Activated T-helper 17 cell treated with anti-CD3 and anti-CD28 coated beads, Interleukin-2, amount 50 U/mL, for 72 hours (primary cell): ENCODE measurements around the gene SPECC1. TPM values are rescaled to one million over a fixed set of nuclear protein-coding genes. Genes with fewer than 3 reads are reported as not detected.
A peak's percentile ranks its signal among the peaks of the same experiment; 100 is the strongest.
"Not testable (repeated sequence)": the region's sequence is repeated elsewhere in the genome, so short reads cannot be mapped to it uniquely, and the experiment has no call there.

Experiments
- ATAC-seq: fragments of 150-1000 bp; cut with Tn5 transposase; replicated peaks from 2 replicates; pipeline ENCODE4 v1.10.0; 2021; ENCODE audit warnings: mild to moderate bottlenecking, moderate library complexity
- H3K27ac Mint-ChIP-seq: one replicate; pipeline ENCODE4 v1.8.0; 2022; ENCODE audit warnings: mixed read lengths
- H3K27me3 Mint-ChIP-seq: one replicate; pipeline ENCODE4 v1.8.0; 2022; ENCODE audit warnings: mixed read lengths
- H3K36me3 Mint-ChIP-seq: one replicate; pipeline ENCODE4 v1.8.0; 2022; ENCODE audit warnings: low read depth, mild to moderate bottlenecking, mixed read lengths
- H3K4me1 Mint-ChIP-seq: one replicate; pipeline ENCODE4 v1.8.0; 2022; ENCODE audit warnings: mixed read lengths
- H3K4me3 Mint-ChIP-seq: one replicate; pipeline ENCODE4 v1.8.0; 2022; ENCODE audit warnings: mild to moderate bottlenecking, mixed read lengths
- H3K9me3 Mint-ChIP-seq: one replicate; pipeline ENCODE4 v1.8.0; 2022; ENCODE audit warnings: mixed read lengths
- total RNA-seq, 2 donors: library from RNA; stranded (reverse); gene quantifications; one replicate each; pipeline ENCODE4 v1.2.3, GENCODE V29; 2022

SPECC1 gene
- total RNA-seq, 2 donors from 2014 or later: 5.7 to 9.6 TPM

DNA sequence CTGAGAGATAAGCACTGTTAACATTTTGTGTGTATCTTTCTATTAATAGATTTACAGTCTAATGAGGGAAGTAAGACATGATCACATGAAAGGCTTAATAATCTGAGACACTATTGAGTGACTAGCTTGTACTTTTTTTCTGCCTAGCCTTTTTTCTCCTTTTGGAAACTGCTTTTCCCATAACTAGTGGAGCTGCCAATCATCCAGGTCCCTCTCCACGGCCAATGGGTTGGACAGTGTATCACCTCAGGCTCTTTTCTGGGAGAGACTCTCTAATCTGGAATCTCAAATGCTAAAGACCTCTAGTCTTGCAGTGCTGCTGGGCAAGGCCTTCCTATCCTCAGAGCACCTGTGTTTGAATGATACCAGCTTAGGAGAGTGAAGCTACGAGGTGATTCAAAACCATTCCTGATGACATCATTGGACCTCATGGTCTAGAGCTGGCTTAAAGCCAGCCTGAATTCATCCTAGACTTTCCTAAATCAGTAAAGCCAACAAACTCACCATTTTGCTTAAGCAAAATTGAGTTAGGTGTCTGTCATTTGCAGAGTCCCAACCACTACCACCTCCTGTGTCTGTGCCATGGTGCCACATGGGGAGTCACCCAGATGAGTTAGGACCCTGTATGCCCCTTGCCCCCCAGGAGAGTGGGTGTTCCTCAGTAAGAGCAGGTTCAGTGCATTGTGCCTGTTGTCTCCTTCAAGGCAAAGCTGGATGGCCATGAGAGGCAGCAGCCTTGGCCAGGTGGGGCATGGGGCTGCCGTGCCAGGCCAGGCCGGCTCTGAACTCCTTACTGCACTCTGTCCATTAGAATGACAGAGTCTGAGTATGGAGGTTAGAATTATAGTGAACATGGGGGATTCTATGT is 62.9 kb downstream of the SPECC1 start:
- Mint-ChIP-seq H3K4me1 (peaks cover 11% of the 10 kb centered on the region), H3K27ac (no peak overlapping the region), H3K9me3 (no peaks in the 10 kb centered on the region), H3K36me3 (no peaks in the 10 kb centered on the region), H3K4me3 (no peak overlapping the region), H3K27me3 (no peaks in the 10 kb centered on the region)
- ATAC-seq: no peak

DNA sequence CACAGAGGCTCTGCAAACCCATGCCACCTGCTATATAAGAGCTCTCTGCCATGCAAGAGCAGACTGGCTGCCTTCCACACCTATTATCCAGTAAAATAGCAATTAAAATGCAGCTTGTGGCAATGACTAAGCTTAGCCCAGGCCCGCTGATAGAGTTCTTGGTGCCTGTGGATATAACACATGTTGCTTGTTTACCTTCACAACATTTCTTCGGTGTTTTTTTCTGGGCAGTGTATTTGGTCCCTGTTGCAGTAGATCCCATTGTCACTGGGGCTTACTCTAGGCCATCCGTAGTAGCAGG is 63.5 kb downstream of the SPECC1 start:
- Mint-ChIP-seq H3K27me3 (no peaks in the 10 kb centered on the region), H3K4me3 (peak overlapping the region; percentile 67), H3K4me1 (peaks cover 11% of the 10 kb centered on the region), H3K9me3 (no peaks in the 10 kb centered on the region), H3K36me3 (no peaks in the 10 kb centered on the region), H3K27ac (no peak overlapping the region)
- ATAC-seq: no peak

DNA sequence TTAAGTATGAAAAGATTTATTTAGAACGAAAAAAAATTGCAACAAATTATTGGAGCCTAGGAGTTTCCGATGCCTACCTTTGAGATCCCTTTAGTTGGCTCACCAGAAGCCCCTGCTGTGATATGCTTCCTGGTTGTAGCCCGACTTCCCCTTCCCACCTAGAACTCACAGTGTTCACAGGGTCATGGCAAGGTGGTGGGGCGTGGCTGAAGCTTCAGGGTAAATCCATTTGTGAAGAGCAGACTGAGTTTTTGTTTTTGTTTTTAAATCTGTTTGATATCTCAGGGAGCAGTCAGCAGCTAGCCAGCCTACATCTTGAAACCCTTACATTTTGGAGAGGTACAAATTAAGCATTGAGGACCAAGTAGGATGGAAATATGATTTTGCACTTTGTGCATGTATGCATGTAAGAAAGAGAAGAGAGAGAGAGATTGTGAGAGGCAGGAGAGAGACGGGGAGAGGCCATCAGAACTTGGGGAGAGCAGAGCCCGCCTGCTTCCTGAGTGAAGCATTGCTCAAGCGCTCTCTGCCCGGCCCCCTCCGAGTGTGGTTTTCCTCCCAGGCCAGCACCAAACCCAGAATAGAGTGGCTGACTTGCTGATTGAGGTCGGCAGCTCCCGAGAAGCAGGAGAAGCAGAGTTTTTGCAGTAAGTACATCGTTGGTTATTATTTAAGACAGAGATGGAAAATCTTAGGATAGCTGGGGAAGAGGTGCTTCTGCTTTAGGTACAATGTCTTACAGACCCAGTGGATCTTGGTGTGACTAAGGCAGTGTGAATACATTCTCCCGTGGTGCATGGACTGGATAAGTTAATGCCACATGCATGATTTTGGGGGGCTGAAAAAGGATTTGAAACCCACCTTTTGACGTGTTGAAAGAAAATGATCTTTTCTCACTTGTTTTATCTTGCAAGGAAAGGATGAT is 64.2 kb downstream of the SPECC1 start:
- H3K4me3 Mint-ChIP-seq: peak overlapping the region; percentile 67
- peaks cover 14% of the 10 kb centered on the region for H3K4me1 Mint-ChIP-seq
- H3K27ac Mint-ChIP-seq: peak overlapping the region; percentile 9
- H3K9me3 Mint-ChIP-seq: no peaks in the 10 kb centered on the region
- no peaks in the 10 kb centered on the region for H3K27me3 Mint-ChIP-seq
- peak; percentile 72 for ATAC-seq
- H3K36me3 Mint-ChIP-seq: no peaks in the 10 kb centered on the region

DNA sequence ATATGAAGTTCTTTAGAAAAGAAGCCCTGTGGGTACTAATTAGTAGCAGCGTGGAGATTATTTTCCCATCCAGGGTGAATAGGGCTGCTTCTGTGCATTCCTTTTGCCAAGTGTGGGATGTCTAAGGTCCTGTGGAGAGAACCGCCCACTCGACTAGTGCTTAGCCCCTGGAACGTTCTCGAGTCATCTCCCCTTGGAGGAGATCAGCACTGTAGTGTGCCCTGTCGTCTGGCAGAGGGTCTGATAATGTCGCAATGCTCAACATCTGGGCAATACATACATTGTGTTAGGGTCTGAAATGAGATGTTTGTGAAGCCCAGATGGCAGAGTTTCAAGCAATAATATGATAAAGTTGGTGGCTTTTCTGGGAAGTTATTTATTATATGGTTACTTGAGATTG is 64.8 kb downstream of the SPECC1 start:
- no peaks in the 10 kb centered on the region for H3K36me3 Mint-ChIP-seq
- no peak overlapping the region for H3K27ac Mint-ChIP-seq
- no peak for ATAC-seq
- H3K4me1 Mint-ChIP-seq: peaks cover 15% of the 10 kb centered on the region
- peak overlapping the region; percentile 67 for H3K4me3 Mint-ChIP-seq
- no peaks in the 10 kb centered on the region for H3K27me3 Mint-ChIP-seq
- no peaks in the 10 kb centered on the region for H3K9me3 Mint-ChIP-seq

DNA sequence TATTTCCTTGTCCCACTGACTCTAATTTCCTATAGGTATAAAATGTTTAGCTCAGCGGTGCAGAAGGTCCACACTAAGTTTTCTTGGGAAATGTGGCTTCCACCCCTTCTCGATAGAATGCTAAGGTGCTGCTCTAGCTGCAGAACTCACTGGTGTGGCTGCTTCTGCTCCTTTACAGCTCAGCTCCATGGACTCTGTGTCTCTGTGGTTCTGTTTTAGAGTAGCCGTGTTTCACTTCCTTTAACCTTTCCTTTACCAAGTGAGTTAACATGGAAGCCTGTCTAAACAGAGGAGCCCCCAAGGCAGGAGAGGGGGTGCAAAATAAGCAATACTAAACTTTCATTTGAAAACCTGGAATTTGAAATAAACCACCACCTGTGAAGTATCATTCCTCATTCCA is 65.3 kb downstream of the SPECC1 start:
- ATAC-seq: no peak
- Mint-ChIP-seq H3K4me1 (peaks cover 15% of the 10 kb centered on the region), H3K36me3 (no peaks in the 10 kb centered on the region), H3K4me3 (peak overlapping the region; percentile 67), H3K9me3 (no peaks in the 10 kb centered on the region), H3K27ac (no peak overlapping the region), H3K27me3 (no peaks in the 10 kb centered on the region)

DNA sequence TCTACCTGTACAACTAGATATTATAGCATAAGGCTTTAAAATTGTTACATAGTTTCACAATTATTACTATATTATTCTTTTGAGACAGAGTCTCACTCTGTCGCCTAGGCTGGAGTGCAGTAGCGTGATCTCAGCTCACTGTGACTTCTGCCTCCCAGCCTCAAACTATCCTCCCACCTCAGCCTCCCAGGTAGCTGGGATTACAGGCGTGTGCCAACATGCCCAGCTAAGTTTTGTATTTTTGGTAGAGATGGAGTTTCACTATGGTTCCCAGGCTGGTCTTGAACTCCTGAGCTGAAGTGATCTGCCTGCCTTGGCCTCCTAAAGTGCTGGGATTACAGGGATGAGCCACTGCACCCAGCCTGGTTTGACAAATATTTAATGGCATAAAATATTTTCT is 67.0 kb downstream of the SPECC1 start:
- peaks cover 15% of the 10 kb centered on the region for H3K4me1 Mint-ChIP-seq
- H3K27me3 Mint-ChIP-seq, H3K36me3 Mint-ChIP-seq, ATAC-seq, H3K27ac Mint-ChIP-seq, H3K4me3 Mint-ChIP-seq, H3K9me3 Mint-ChIP-seq: not testable (repeated sequence)

DNA sequence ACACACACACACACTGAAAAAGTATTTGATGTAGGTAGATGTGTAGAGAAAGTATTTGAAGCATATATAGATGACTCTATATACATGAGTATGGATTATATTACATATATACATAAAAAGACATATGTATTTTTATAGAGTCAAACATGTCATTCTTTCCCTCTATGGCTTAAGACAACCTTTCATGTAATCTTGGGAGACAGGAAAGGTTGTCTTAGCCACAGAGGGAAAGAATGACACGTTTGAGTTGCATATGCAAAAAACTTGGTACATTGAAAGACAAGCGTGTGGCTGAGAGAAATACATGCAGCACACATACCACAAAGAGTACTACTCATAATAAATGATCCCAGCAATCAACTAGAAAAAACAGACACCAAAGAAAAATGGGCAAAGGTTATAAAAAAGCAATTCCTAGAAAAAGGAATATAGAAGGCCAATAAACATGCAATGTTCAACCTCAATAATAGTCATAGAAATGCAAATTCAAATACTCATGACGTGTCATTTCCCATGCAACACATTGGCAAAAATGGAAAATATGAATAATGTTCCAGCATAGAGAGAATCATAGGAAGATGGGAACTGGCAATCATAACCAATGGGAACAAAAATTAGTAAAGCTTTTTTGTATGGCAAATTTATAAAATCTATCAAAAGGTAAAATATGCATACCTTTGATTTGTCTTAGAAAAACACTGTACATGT is 69.0 kb downstream of the SPECC1 start:
- H3K4me3 Mint-ChIP-seq: no peak overlapping the region
- peak; percentile 68 for ATAC-seq
- H3K36me3 Mint-ChIP-seq: no peaks in the 10 kb centered on the region
- H3K4me1 Mint-ChIP-seq: peaks cover 13% of the 10 kb centered on the region
- H3K9me3 Mint-ChIP-seq: no peaks in the 10 kb centered on the region
- no peak overlapping the region for H3K27ac Mint-ChIP-seq
- H3K27me3 Mint-ChIP-seq: no peaks in the 10 kb centered on the region

DNA sequence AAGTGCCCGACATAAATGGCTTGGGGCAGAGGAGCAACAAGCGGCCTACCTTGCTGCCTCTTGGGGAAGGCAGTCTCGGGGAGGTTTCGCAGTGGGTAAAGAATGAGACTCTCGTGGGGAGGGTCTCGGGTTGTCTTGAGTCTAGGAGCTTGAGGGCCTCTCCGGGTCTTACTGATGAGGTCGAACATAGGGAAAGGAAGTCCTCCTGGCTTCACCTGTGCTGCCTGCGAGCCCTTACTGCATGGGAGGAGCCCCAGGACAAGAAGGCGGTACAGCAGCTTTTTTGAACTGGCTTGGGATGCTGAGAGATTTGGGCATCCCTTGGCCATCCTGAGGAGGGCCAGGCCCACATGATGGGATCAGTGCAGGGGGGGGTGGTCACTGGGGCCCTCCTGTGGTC is 71.4 kb downstream of the SPECC1 start:
- Mint-ChIP-seq H3K27ac (no peak overlapping the region), H3K27me3 (no peaks in the 10 kb centered on the region), H3K9me3 (no peaks in the 10 kb centered on the region), H3K36me3 (no peaks in the 10 kb centered on the region), H3K4me3 (no peak overlapping the region), H3K4me1 (peaks cover 4% of the 10 kb centered on the region)
- no peak for ATAC-seq

DNA sequence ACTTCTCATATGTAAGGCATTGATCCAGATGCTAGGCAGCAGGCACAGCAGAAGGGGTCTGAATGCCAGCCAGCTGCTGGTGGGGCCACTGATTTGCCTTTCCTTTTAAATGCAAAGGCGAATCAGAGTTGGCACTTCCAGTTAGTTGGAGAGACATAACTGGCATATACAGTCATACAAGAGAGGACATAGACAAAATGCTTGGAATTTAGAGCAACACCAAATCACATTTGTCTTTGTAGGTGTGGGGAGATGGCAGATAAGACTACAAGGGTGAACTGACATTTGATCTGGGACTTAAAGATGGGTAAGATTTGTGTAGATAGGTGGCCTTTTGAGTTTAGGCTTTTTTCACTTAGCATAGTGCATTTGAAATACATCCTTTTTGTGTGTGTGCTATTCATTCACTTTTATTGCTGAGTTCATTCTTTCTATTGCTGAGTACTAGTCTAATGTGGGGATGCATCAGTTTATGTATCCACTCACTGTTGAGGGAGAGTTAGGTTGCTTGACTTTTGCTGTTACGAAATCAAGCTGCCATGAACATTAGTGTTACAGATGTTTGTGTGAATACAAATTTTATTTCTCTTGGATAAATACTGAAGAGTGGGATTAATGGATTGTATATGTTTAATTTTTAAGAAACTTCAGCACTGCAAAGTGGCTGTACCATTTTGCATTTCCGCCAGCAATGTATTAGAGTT is 74.1 kb downstream of the SPECC1 start:
- Mint-ChIP-seq H3K27me3 (no peaks in the 10 kb centered on the region), H3K36me3 (no peaks in the 10 kb centered on the region), H3K9me3 (no peaks in the 10 kb centered on the region), H3K4me3 (no peak overlapping the region), H3K4me1 (peaks cover under 1% of the 10 kb centered on the region), H3K27ac (no peak overlapping the region)
- ATAC-seq: no peak

DNA sequence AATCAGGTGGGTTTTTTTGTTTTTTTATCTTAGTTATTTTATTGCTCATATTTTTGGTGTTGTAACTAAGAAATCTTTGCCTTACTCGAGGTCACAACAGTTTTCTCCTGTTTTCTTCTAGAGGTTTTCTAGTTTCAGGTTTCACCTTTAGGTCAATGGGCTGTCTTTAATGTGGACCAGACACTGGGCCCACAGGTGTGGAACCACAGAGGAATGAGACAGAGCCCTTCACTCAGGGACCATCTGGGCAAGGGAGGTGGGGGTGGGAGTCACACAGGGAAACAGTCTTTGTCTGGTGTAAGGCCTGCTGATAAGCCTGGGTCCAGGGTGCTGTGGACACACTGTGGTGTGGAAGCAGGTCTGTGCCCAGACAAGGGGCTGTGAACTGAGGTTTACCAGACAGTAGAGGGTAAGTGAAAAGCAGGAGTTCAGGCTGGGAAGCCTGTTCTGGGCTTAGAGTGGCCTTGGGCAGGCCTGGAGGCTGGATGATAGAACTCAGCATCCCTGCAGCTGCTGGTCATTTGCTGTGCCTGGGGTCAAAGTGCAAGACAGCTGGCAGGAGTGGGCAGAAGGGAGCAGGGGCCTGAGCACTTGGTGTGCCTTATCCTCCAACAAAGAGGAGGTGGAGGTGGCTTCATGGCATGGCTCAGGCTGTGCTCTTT is 75.6 kb downstream of the SPECC1 start:
- H3K4me3 Mint-ChIP-seq: no peak overlapping the region
- no peak overlapping the region for H3K27ac Mint-ChIP-seq
- ATAC-seq: no peak
- no peaks in the 10 kb centered on the region for H3K4me1 Mint-ChIP-seq
- no peaks in the 10 kb centered on the region for H3K9me3 Mint-ChIP-seq
- no peaks in the 10 kb centered on the region for H3K27me3 Mint-ChIP-seq
- H3K36me3 Mint-ChIP-seq: no peaks in the 10 kb centered on the region

DNA sequence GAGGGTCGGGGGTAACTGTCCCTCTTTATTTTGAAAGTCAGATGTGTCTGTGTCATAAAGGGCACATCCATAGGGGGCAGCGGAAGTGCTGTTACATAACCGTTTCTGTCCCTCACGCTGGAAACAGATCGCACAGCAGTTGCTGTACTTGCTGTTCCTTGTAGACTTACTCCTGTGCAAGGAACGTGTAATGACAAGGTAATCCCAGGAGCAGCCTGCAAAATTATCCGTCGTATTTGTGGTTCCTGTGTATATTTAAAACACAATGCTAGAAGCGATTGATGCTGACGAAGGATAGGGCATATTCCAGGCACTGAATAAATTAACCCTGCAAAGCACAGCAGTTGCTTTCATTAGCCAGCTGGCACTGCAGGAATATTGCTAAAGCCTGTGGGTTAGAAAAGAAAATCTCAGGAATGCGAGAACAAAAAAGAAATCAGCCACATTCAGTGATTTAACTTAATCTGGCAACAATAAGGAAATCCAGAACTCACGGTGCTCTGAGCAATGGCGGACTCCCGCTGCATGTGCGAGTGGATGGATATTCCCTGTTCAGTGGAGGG is 76.2 kb downstream of the SPECC1 start:
- Mint-ChIP-seq H3K4me1 (no peaks in the 10 kb centered on the region), H3K27me3 (no peaks in the 10 kb centered on the region), H3K4me3 (no peak overlapping the region), H3K27ac (no peak overlapping the region), H3K36me3 (no peaks in the 10 kb centered on the region), H3K9me3 (no peaks in the 10 kb centered on the region)
- no peak for ATAC-seq

DNA sequence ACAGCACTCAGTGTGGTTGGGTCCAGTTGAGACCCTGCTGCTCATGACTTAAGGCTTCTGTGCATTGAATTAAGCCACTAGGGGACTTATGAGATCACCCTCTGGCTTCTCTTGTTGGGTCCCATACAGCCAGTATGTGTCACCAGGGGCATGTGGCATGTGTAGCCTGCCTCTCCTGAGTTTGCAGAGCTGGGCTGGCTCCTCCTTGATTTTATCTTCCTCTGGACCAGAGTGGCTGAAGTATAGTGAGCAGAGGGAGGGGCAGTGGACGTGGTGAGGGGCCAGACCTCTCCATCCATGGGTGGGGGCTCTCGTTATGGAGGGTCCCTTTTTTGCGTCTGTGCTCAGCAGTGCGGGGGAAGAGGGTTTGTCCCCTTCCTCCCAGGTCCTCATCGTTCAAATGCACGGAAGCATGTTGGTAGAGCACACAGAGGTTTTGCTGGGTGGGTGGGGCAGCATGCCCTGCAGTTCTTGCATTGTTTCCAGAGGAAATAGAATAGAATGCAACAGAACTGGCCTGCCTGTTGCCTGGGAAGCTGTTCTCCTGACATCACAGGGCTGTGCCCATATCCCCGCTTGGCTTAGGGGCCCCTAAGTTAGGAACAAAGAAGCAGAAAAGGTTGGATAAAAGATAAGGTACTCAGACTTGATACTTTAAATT is 77.4 kb downstream of the SPECC1 start:
- no peak overlapping the region for H3K4me3 Mint-ChIP-seq
- no peaks in the 10 kb centered on the region for H3K36me3 Mint-ChIP-seq
- ATAC-seq: no peak
- no peaks in the 10 kb centered on the region for H3K27me3 Mint-ChIP-seq
- H3K27ac Mint-ChIP-seq: no peak overlapping the region
- H3K4me1 Mint-ChIP-seq: no peaks in the 10 kb centered on the region
- H3K9me3 Mint-ChIP-seq: no peaks in the 10 kb centered on the region

DNA sequence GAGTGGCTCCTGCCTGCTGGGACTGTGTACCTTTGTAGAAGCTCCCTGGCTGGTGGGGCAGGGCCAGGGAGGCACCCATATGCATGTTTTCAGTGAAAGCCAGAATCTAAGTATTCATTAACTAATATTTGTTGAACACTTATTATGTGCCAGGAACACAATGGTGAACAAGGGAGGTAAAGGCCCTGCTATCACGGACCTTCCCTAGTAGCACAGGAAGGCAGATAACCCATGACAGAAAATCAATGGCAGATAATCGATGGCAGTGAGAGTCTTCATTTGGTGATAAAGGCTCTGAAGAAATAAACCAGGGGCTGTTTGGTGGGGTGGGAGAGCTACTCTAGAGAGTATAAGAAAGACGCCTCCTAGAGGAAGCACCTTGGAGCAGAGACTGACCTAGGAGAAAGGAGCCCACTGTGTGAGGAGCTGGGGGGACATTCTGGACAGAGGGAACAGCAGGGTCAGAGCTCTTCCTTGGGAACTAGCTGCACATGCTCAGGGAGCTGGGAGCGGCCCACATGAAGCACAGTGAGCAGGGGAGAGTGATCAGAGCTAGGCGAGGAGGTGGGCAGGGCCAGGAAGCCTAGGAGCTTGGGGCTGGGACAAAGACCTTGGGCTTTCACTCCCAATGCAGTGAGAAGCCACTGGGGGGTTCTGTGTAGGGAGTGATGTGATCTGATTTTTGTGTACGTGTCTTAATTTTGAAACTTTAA is 78.5 kb downstream of the SPECC1 start:
- H3K4me3 Mint-ChIP-seq: no peak overlapping the region
- no peaks in the 10 kb centered on the region for H3K36me3 Mint-ChIP-seq
- ATAC-seq: no peak
- H3K9me3 Mint-ChIP-seq: no peaks in the 10 kb centered on the region
- H3K4me1 Mint-ChIP-seq: no peaks in the 10 kb centered on the region
- H3K27me3 Mint-ChIP-seq: no peaks in the 10 kb centered on the region
- H3K27ac Mint-ChIP-seq: no peak overlapping the region
